ENCODE data around the gene NCKAP5L. TPM values are rescaled to one million over a fixed set of nuclear protein-coding genes. Genes with fewer than 3 reads are reported as not detected.

NCKAP5L gene
- total RNA-seq, 1 donor from 2014 or later, result 9.1 TPM

- H3K36me3 Mint-ChIP-seq (ENCODE audit: low read depth), result peaks cover 25% of the 10 kb centered on the region
- H3K4me3 Mint-ChIP-seq, result no peak overlapping the region
- ATAC-seq (ENCODE audit: low read depth) (no peak), DNase-seq (no peak)
- no peaks in the 10 kb centered on the region for H3K27me3 Mint-ChIP-seq
- no peaks in the 10 kb centered on the region for H3K9me3 Mint-ChIP-seq
- ChIA-PET CTCF (no interaction called here), POLR2A (no interaction called here)
- H3K4me1 Mint-ChIP-seq, result peaks cover 4% of the 10 kb centered on the region
- TF ChIP-seq, protein P1, sequence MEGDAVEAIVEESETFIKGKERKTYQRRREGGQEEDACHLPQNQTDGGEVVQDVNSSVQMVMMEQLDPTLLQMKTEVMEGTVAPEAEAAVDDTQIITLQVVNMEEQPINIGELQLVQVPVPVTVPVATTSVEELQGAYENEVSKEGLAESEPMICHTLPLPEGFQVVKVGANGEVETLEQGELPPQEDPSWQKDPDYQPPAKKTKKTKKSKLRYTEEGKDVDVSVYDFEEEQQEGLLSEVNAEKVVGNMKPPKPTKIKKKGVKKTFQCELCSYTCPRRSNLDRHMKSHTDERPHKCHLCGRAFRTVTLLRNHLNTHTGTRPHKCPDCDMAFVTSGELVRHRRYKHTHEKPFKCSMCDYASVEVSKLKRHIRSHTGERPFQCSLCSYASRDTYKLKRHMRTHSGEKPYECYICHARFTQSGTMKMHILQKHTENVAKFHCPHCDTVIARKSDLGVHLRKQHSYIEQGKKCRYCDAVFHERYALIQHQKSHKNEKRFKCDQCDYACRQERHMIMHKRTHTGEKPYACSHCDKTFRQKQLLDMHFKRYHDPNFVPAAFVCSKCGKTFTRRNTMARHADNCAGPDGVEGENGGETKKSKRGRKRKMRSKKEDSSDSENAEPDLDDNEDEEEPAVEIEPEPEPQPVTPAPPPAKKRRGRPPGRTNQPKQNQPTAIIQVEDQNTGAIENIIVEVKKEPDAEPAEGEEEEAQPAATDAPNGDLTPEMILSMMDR (IDR thresholded peaks at IDR 0.05), result no peak
- H3K27ac Mint-ChIP-seq, result no peak overlapping the region
- intact Hi-C loops (cut with micrococcal nuclease), result no loop called here
Measured at GRCh38 chr12:49806321-49806813, 21.8 kb downstream of the NCKAP5L start.

DNA sequence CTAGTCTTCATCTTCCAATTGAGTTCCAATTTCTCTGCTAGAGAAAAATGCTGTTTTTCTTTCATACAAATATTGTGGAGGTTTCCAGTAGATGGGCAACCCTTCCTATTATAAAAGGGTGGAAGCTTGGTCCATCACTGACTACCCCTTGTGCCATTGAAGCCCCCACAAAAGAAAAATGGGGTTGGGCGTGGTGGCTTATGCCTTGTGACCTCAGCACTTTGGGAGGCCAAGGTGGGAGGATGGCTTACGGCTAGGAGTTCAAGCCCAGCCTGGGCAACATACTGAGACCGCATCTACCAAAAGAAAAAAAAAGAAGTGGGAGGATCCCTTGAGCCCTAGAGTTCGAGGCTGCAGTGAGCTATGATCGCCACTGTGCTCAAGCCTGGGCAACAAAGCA lies 22.8 kb downstream of the NCKAP5L start:
- CTCF ChIA-PET, result no interaction called here

DNA sequence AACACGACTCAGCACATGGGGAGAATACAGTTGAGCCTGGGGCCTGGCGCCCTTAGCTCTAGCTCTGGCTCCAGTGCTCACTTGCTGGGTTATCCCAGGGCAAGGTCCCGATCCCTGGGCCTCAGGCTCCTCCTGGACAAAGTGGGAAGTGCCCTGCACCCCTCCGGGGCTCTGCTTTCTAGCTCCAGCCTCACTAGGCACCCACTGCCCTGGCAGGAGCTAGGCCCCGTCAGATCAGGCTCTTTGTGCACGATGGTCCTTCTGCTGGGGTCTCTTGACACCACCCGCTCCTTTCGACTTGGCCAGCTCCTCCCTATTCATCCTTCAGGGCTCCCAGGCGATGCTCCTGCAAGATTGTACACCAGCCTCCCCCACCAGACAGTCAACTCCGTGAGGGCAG lies 23.4 kb downstream of the NCKAP5L start:
- H3K4me3 Mint-ChIP-seq, result no peak overlapping the region
- TF ChIP-seq, protein P1 (IDR thresholded peaks at IDR 0.05), result no peak
- peaks cover 34% of the 10 kb centered on the region for H3K36me3 Mint-ChIP-seq (ENCODE audit: low read depth)
- ChIA-PET POLR2A (no interaction called here), CTCF (no interaction called here)
- no peak for DNase-seq
- H3K4me1 Mint-ChIP-seq, result no peaks in the 10 kb centered on the region
- ATAC-seq (ENCODE audit: low read depth), result no peak
- intact Hi-C loops (cut with micrococcal nuclease), result no loop called here
- H3K27ac Mint-ChIP-seq, result no peak overlapping the region
- H3K9me3 Mint-ChIP-seq, result no peaks in the 10 kb centered on the region
- H3K27me3 Mint-ChIP-seq, result no peaks in the 10 kb centered on the region

More for the DNA sequence above, 22.8 kb downstream of the NCKAP5L start:
- no peak for DNase-seq
- Mint-ChIP-seq H3K36me3 (ENCODE audit: low read depth) (peaks cover 30% of the 10 kb centered on the region), H3K4me1 (no peaks in the 10 kb centered on the region), H3K9me3 (no peaks in the 10 kb centered on the region), H3K4me3 (no peak overlapping the region), H3K27ac (no peak overlapping the region), H3K27me3 (no peaks in the 10 kb centered on the region)
- ATAC-seq (ENCODE audit: low read depth), result no peak
- intact Hi-C loops (cut with micrococcal nuclease), result no loop called here
- POLR2A ChIA-PET, result no interaction called here
- TF ChIP-seq, protein P1 (IDR thresholded peaks at IDR 0.05), result no peak

DNA sequence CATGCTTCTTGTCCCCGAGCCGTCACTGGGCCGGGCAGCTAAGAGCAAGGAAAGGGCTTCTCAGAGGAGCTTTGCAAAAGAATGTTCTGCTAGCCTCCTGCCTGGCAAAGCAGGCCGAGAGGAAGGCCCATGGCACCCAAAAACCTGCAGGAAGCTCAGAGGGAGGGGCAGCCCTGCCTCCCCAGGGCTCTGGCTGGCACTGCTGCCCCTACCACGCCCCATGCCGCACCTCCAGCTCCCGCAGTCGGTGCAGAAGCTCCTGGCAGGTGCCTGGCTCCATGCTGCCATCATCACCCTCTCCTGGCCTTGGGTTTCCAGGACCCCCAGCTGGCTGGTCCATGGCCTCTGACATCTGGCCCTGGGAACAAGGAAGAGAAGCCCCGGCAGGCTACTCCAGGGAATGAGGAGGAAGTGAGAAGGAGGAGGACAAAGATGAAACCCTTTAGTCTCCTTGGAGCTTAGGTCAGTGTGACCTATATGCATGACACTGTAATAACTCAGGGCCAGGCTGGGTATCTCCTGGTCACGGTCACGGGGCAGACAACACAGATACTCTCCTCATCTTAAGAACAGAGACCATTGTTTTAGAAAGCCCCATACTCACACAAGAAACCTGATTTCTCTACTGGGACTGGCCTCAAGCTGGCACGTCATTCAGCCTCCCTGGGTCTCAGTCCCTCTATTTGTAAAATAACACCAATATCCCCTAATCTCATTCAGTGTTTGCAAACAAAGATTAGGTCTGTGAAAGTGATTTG lies 24.3 kb downstream of the NCKAP5L start:
- Mint-ChIP-seq H3K9me3 (no peaks in the 10 kb centered on the region), H3K4me3 (no peak overlapping the region), H3K4me1 (no peaks in the 10 kb centered on the region), H3K27me3 (no peaks in the 10 kb centered on the region), H3K36me3 (ENCODE audit: low read depth) (peaks cover 34% of the 10 kb centered on the region), H3K27ac (no peak overlapping the region)
- DNase-seq (no peak), ATAC-seq (ENCODE audit: low read depth) (no peak)
- ChIA-PET CTCF (interaction anchor here (0.9 kb wide), 1 partner anchor 27 kb away, joined by 3 read pairs; no protein-coding TSS in a partner anchor), POLR2A (no interaction called here)
- intact Hi-C loops (cut with micrococcal nuclease), result no loop called here
- TF ChIP-seq, protein P1 (IDR thresholded peaks at IDR 0.05), result no peak

- POLR2A ChIA-PET, result no interaction called here
Measured at GRCh38 chr12:49801141-49802063, 26.8 kb downstream of the NCKAP5L start.

More at GRCh38 chr12:49801141-49802063, 26.8 kb downstream of the NCKAP5L start:
- ATAC-seq (ENCODE audit: low read depth) (no peak), DNase-seq (no peak)
- no peak overlapping the region for H3K4me3 Mint-ChIP-seq
- no peak overlapping the region for H3K27ac Mint-ChIP-seq
- intact Hi-C loops (cut with micrococcal nuclease), result no loop called here
- CTCF ChIA-PET, result no interaction called here
- H3K36me3 Mint-ChIP-seq (ENCODE audit: low read depth), result peaks cover 42% of the 10 kb centered on the region
- H3K27me3 Mint-ChIP-seq, result no peaks in the 10 kb centered on the region
- TF ChIP-seq, protein P1 (IDR thresholded peaks at IDR 0.05), result no peak
- H3K9me3 Mint-ChIP-seq, result no peaks in the 10 kb centered on the region
- H3K4me1 Mint-ChIP-seq, result no peaks in the 10 kb centered on the region

Measured in activated B cell treated with CpG ODN at 0.5 μM for 24 hours (primary cell).